ENCODE measurements around the gene POLK.

Gene POLK

DNA sequence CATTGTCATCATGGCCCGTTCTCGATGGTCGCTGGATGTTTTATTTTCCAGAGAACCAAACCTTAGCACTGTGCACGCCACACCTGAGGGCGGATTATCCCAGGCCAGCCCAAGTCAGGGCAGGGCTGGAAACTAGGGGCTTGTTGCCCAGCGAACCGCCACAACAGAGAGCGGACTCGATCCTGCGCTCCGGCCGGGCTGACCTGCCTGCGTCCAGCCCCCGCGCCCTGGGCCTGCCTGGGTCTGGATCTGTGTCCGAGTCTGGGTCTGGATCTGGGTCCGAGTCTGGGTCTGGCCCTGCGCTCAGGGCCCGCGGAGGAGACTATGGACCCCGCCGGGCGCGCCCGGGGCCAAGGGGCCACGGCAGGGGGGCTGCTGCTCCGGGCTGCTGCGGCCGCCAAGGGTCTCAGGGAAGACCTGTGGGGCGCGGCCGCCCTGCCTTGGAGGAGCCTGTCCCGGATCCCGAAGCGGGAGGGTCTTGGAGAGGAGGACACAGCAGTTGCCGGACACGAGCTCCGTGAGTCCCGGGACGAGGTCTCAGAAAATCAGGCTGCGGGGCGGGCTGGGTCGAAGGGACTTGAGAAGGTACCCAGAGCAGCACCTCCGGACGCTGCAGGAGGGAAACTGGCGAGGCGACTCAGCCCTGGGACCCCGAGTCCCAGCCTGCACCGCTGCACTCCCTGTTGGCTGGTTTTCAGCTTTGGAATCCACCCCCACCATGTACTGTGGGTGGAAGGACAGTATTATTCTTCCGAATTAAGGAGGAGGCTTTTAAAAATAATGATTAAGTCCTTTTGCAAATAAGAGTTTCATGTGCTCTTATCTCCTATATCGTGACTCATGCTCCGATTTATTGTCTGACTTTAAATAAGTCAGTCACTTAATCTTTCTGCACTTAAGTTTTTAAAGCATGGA is 99.9 kb downstream of the POLK start, which contains the start of gene ANKDD1B:
ANKDD1B (plus strand) TSS at position 143 of the 915 bp plus-strand sequence; CDS start at position 325, 182 bp downstream.
- DNase-seq: peak in 1 of 2 donors; percentile 10

DNA sequence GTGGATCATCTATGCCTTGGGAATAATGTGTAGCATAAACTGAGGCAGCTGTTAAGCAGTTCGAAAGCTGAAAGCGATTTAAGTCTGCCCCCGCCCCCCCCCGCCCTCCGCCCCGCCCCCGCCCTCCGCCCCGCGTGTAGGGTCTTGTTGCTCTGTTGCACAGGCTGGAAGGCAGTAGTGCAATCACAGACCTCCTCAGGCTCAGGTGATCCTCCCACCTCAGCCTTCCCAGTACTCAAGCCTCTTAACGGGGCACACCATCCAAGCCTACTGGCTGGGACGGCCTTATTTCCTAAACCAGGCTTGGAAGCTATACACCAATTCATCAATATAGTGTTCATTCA is 100.5 kb downstream of the POLK start:
- DNase-seq: no peak

DNA sequence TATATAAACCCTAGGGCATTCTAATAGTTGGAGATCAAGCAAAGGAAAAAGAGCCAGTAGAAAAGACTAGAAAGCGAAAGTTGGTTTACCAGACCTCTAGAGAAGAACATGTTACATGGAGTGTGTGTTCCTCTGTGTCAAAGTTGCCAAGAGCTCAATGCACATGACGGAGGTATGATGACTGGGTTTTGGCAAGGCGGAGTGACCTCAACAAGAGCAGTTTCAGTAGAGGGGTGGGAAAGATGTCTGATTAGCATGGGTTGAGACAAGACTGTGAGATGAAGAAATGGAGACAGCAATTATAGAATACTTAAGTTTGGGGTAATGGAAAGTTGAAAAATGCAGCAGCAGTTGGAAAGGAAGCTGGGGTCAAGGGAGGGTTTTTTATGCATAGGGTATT is 101.2 kb downstream of the POLK start:
- DNase-seq: no peak

DNA sequence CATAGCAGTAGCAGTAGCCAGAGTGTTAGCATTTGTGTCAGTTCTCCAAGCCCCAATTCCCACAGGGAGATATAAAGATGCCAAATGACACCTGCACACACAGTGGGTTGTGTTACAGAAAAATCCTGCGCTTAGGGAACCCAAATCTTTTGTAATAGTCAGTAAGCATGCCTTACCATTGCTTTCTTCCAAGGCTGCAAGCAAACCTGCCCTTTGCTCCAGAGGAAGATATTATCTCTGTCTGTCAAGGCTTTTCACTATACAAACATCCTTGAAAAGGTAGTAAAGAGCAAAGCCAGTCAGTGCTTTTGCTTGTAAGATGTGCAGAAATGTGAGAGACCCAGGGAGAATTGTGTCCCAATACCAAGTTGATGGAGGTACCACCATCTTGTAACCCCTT is 102.5 kb downstream of the POLK start:
- DNase-seq: no peak

DNA sequence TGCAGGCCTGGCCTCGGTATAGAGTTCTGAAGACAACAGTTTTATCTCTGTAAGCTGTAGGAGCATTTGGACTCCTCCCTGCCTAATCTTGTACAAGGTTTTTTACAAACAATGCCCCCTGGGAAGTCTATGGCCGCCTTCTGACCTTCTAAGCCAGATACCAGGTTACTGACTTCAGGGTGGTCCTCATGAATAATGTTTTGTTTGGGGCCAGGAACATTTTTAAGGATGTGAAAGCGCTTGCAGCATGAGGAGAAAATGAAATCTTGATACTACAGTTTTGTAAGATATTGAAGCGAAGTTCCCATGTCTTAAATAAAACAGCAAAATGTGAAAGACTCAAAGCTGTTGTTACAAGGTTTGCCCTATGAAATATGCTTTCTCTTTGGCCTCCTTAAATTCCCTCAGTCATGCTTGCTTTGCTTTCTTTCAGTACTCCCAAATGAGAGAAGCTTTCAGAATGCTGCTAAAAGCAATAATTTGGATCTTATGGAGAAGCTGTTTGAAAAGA is 104.7 kb downstream of the POLK start:
- no peak for DNase-seq

DNA sequence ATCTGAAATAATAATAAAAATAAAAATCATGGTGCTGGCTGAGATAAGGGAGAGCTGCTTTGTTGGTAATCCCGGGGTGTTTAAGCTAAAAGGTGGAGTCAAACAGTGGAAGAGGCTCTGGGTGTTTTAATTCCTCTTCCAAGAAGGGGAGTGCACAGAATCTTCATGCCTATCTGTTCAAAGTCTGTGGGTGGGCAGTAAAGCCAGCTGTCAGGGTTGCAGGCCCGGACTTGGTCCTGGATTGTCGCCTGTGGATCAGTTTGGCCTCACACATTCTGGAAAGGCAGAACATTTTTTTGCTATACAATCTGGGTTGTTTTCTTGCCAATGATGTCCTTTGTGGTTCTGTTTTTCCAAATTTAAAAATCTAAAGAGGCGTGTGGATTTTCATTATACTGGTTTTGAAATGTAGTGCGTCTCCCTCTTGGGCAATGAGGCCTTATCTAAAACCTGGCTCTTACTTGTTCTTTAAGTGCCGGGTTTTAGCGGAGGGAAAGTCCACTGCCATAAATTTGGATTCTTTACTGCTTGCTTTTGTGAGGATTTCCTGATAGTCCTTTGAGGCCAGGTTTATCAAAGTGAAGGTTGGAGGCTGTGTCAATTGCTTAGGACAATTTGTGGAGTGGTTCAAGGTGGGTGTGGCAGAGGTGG is 105.4 kb downstream of the POLK start:
- no peak for DNase-seq

DNA sequence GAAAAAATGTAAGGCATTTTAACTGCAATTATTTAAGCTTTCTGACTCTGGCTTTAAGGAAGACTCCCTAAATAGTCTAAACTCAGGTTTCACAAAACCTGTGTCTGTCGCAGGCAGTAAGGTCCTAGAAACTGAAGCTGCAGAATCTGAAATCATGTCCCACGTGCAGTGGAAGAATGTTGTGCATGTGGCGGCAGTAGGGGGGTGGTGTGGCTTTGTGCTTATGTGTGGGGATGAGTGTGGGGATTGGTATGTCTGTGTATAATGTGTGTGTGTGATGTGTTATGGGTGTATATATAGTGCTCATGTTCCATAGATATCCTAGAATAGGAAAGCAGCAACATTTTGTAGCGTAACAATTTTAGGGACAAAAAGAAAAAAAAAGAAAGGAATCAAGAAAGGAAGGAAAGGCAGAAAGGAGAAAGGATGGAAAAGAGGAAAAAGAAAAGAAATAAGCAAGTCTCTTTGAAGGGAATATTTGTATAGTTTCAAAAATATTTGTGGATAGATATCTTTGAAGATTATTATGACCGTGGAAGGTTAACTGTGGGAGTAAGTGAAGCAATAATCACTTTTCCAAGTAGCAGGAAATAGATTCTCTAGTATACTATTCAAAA is 106.2 kb downstream of the POLK start:
- no peak for DNase-seq

DNA sequence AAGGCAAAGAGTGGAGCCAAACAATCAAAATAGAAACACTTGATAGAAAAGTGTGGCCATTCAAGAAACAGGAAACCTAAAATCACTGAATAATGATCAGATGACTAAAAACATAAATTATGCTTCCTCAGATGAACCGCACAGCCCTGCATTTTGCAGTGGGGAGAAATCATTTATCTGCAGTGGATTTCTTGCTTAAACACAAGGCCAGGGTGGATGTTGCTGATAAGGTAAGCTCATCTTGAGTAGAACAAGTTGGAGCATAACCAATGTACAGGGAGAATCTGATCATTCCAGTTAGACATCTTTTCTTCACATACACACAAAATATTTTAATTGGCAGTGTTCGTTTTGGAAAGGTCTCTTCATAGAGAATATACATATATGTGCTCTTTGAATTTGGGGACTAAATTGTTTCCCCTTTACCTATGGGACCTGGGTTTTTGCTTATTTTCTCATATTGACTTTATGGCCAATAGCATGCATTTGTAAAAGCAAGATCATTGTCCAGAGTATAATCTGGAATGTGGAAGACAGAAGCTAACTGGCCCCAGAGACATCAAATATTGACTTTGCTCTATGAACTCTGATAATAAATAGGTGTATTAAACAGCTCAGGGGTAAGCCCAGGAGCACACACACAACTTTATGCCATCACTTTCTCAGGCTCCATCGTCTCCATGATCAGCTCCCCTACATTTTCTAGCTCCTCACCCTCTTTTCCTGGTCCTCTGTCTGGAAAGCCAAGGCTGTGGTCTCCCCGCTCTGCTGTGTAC is 108.7 kb downstream of the POLK start:
- no peak for DNase-seq

DNA sequence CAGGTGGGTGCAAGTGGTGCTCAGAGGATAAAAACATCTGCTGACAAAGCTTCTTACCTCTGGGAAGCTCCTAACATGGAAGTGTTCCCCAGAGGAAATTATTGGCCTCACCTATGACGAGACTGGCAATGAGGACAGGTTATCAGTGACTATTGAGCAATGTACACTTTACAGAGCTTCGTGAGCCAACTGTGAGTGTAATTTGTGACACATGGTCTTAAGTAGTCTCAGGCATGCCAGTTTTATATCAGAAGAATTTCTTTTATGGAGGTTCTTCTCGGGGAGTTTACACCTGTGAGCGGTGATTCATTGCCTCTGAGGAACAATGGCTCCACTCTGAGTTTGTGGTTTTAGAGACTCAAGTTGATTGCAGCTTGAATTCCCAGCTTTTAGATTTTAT is 110.9 kb downstream of the POLK start:
- no peak for DNase-seq

DNA sequence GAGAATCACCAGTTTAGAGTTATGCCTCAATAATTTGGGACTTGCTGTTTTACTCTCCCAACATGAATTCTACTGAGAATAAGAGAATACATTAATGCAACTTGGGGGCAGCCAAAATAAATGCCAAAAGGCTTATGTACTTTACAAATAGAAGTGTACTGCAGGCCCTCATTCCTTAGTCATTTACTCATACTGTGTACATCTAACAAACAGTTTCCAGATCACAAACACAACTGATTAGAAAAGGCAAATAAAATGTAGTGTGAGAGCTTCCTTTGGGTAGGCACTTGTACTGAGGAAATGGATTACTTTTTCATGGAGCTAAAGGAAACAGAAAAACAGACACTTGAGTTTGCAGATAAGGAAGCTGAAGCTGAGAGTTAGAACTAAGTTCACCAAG is 112.2 kb downstream of the POLK start:
- no peak for DNase-seq

DNA sequence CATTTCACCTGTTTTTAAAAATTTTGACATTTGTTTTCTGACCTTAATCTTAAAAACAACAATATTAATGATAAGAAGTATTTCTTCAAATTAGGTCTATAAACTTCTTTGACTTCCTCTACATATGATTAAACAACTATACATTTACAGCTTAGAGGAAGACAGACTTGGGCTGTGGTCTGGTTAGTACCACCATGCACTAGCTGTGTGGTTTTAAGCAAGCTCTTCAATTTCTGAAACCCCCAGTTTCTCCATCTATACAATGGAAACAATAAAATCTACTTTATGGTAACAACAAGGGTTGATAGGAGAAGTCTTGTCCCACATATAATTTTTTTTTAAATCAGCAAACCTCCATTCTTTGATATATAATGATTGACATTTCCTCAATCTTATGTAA is 115.3 kb downstream of the POLK start:
- DNase-seq: no peak

DNA sequence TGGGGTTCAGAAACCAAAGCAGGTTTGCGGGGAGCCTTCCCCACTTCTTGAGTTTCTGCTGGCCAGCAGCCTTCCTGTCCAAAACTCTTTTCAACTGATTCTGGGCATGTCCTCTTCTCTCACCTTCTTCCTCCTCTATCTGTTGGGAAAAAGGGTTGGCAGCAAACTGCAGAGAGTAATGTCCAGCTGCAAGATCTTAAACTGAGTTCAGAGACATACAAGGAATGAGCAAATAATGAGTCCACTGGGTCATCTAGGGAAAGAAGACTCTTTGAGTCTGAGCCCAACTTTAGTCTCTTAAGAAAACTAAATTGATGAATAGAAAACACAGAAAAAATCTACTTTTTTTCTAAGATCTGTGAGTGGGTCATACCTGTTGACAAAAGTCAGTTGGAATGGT is 116.1 kb downstream of the POLK start:
- DNase-seq: no peak

DNA sequence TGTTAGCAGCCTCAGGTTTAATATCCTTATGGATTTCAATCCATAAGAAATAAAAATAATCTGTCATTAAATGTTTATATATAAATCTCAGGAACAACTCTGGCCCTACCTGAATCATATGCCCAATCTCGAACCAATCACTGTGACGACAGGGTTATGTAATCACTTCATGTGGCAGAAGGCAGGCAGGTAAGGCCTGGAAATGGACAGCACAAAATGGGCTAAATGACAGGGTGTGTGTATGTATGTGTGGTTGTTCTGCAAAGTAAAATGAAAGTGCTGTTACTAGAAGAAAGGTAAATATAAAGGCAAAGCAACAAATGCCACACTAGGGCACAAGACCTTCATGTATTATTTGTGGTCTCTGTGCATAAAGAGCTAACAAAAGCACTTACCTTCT is 119.2 kb downstream of the POLK start:
- no peak for DNase-seq

DNA sequence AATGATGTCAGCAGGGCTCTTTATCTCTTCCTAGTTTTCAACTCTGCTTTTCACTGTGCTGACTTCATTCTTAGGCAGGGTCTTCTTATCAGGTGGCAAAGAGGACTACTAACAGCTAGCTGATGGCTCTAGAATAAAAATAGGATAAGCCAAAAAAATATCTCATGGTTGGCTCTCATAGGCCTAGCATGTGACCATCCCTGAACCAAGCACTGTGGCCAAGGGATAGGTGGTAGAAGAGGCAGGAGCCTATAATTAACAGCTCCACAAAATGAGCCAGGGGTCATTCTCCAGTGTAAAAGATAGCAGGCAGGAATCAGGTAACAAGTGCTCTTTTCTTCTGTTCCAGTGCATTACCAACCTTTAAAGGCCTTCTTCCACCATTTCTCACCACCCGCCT is 120.6 kb downstream of the POLK start:
- no peak for DNase-seq

DNA sequence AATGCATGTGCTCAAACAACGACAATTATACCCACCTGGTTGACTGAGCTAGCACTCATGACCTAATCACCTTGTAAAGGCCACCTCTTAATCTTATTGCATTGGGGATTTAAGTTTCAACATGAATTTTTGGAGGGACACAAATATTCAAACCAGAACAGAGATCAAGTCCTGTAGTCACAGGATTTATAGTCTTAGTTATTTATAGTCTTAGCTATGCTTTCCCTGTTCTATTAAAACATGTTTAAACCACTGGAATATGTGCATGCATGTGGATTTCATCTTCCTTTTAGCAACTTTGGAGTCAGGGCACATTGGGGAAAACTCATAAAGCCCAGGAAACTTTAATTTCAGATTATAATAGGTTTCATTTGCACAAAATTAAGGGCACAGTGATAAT is 126.3 kb downstream of the POLK start:
- DNase-seq: no peak

DNA sequence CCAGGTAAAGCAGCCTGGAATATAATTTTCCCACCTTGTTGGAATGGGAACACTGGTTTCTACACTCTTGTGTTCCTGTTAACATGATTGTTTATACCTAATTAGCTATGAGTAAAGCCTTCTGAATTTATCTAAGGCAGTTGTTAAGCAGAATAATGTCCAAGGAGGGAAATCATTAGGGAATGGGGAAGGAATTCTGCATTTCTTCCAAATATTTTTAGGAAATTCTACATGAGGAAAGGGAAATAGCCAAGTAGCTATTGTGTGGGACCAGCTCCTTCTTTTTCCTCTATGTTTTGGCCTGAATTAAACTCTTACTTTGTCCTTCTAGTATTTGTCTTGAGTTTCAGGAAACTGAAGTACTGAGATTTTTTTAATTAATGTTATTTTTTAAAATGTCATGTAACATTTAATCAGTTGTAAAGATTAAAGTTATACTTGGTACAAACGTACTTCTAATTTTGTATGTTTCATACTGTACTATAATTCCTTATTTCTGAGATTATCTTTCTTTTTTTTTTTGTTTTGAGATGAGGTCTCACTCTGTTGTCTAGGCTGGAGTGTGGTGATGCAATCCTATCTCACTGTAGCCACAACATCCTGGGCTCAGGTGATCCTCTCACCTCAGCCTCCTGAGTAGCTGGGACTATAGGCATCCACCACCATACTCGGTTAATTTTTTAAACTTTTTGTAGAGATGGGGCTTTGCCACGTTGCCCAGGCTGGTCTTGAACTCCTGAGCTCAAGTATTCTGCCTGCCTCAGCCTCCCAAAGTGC is 128.0 kb downstream of the POLK start:
- no peak for DNase-seq

DNA sequence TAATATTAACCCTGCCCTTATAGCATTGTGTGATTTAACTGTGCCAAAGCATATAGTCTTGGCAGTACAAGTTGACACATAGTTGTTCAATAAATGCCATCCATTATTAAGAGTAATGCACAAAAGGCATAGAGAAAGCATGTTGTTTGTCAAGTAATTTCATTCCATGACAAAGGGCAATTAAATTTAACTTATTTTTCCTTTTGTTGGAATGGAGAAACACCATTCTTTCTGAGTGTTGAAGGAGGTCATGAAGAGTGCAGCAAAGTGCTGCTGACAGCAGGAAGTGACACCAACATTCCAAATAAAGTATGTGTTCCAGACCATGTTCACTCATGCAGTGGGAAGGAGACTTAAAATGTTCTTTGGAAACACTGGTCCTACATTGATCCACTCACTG is 128.7 kb downstream of the POLK start:
- DNase-seq: no peak

DNA sequence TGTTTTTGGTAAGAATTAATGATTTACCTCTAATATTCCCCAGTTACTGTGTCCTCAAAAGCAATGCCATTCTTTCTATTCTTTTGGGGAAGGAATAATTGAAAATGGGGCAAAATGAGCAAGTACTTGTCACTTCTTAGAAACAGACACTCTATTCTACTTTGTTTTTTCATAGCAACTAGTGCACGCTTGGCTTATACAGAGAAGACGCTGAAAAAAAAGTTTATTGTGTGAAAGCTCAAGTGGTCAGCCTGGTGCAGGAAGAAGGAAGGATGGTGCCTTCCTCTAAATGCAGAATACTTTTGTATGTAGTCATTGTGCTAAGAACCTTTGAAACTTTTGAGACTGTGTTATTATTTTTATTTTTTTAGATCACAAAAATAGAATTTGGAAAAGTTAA is 129.1 kb downstream of the POLK start:
- DNase-seq: no peak

DNA sequence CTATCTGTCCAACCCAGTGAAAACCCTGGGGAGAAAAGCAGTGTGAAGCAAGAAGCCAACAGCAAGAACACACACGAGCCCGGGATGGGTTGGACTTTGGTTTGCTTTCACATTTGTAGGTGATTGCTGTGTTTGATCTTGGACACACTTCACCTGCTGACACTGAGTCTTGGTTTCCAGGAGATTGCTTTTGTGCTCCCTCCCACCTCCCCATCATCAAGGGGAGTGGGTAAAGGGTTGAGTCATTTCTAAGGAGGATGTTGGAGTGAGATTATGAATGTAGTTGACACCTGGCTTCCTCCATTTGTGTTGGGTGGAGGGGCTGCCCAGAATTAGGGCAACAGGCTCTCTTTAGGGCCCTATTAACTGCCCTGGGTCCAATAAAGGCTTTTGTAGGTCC is 137.0 kb downstream of the POLK start:
- DNase-seq: no peak

All from stimulated activated CD4-positive, alpha-beta T cell treated with anti-CD3 and anti-CD28 coated beads, Interleukin-2, amount 100 ng/mL, for 24 hours (primary cell).